Karpas-422 (cell line): ENCODE data around the gene SCAANT1. TPM values are rescaled to one million over a fixed set of nuclear protein-coding genes. Genes with fewer than 3 reads are reported as not detected.

Experiments used
- DNase-seq: peaks from one replicate; pipeline ENCODE4 v3.0.0-alpha.2; 2015
- H2AFZ ChIP-seq: fragments of 200-600 bp; sonication (generic); 2 replicates; pipeline ENCODE4 v1.6.1; 2014; ENCODE audit warnings: antibody characterized with exemption, low read length, mixed read lengths
- H3K27ac ChIP-seq: fragments of 200-600 bp; sonication (generic); 2 replicates; pipeline ENCODE4 v1.5.1; 2014; ENCODE audit warnings: mild to moderate bottlenecking, low read length, moderate library complexity
- H3K27me3 ChIP-seq: fragments of 200-600 bp; sonication (generic); 2 replicates; pipeline ENCODE4 v1.6.1; 2014; ENCODE audit warnings: low read length, mixed read lengths
- H3K36me3 ChIP-seq: fragments of 200-600 bp; sonication (generic); 2 replicates; pipeline ENCODE4 v1.6.1; 2014; ENCODE audit warnings: low read length, mixed read lengths; ENCODE audit not compliant: insufficient read depth
- H3K4me1 ChIP-seq: fragments of 200-600 bp; sonication (generic); 2 replicates; pipeline ENCODE4 v1.6.1; 2014; ENCODE audit warnings: mild to moderate bottlenecking, low read length, mixed read lengths
- H3K4me2 ChIP-seq: fragments of 200-600 bp; sonication (generic); 2 replicates; pipeline ENCODE4 v1.6.1; 2014; ENCODE audit warnings: low read length, low read depth, mild to moderate bottlenecking; ENCODE audit not compliant: poor library complexity, severe bottlenecking
- H3K4me3 ChIP-seq: fragments of 200-600 bp; sonication (generic); 2 replicates; pipeline ENCODE4 v1.5.1; 2014; ENCODE audit warnings: mild to moderate bottlenecking, antibody characterized with exemption, low read length, mixed read lengths
- H3K79me2 ChIP-seq: fragments of 200-600 bp; sonication (generic); 2 replicates; pipeline ENCODE4 v1.6.1; 2014; ENCODE audit warnings: mild to moderate bottlenecking, low read length, mixed read lengths
- H3K9ac ChIP-seq: fragments of 200-600 bp; sonication (generic); 2 replicates; pipeline ENCODE4 v1.6.0; 2014; ENCODE audit warnings: low read length
- H3K9me2 ChIP-seq: fragments of 200-600 bp; sonication (generic), shearing (Covaris generic); replicated peaks from 2 replicates; pipeline ENCODE4 v1.6.0; 2014; ENCODE audit warnings: mild to moderate bottlenecking, low read length, moderate library complexity; ENCODE audit not compliant: insufficient read depth
- H3K9me3 ChIP-seq: fragments of 300-700, 200-600 bp; sonication (generic); 2 replicates; pipeline ENCODE4 v1.6.1; 2014; ENCODE audit warnings: low read length, mixed read lengths
- H4K20me1 ChIP-seq: fragments of 200-600 bp; sonication (generic); 2 replicates; pipeline ENCODE4 v1.6.1; 2014; ENCODE audit warnings: mild to moderate bottlenecking, antibody characterized with exemption, low read length, low read depth; ENCODE audit not compliant: insufficient read depth
- total RNA-seq: library from RNA; depleted of rRNA; stranded (reverse); fragments of >200 nt; shearing (Covaris generic); gene quantifications from 2 replicates; pipeline ENCODE4 v1.2.3, GENCODE V29; 2014; ENCODE audit warnings: low replicate concordance

The SCAANT1 gene
- total RNA-seq, 1 experiment from 2014 or later, result not detected

DNA sequence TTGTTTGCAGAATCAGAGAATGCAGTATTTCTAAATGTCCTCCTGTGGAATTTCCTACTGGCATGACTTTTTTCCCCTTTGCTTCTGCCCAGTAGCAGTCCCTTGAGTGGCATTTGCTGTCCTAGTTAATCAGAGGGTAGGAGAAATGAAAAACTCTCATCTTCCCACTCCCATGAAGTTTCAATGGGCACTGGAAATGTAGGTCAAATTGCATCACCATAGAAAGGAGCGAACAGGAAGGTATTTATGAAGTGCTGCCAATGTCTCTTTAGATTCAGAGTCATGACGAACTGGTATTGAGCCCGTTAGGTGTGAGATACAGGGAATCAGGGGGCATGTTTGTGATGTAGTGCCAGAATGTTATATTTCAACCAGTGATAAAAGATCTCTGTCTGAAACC is 25.3 kb downstream of the SCAANT1 start:
- peaks cover 97% of the 10 kb centered on the region for H3K79me2 ChIP-seq
- H3K4me1 ChIP-seq, result peaks cover 19% of the 10 kb centered on the region
- 0 out of 2 replicates have a peak, but pooled peaks cover 7% of the 10 kb centered on the region for H4K20me1 ChIP-seq
- H2AFZ ChIP-seq, result no peak overlapping the region
- H3K36me3 ChIP-seq, result no peaks in the 10 kb centered on the region
- DNase-seq, result no peak
- no peak overlapping the region for H3K4me3 ChIP-seq
- no peak overlapping the region for H3K9ac ChIP-seq
- H3K27me3 ChIP-seq, result no peaks in the 10 kb centered on the region
- no peak overlapping the region for H3K27ac ChIP-seq
- no peaks in the 10 kb centered on the region for H3K9me3 ChIP-seq
- no peak overlapping the region for H3K4me2 ChIP-seq
- no peaks in the 10 kb centered on the region for H3K9me2 ChIP-seq

DNA sequence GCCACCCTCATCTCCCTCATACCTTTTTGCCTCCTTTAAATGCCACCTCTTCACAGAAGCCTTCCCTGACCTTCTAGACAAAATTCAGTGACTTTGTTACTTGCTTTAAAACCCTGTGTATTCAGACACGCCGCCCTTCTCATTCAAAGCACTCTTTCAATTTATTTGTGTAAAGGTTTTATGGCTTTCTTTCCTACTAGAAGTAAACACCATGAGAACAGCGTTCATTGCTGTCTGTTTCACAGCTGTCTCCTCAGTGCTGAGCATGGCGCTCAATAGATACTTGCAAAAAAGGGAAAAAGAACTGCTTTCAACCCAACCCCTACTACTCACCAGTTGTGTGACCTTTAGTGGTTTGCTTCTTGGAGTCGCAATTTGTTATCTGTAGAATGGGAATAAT is 31.5 kb downstream of the SCAANT1 start:
- H3K36me3 ChIP-seq, result no peaks in the 10 kb centered on the region
- H3K4me3 ChIP-seq, result no peak overlapping the region
- no peak overlapping the region for H3K27ac ChIP-seq
- H3K9ac ChIP-seq, result no peak overlapping the region
- no peaks in the 10 kb centered on the region for H3K9me3 ChIP-seq
- H3K4me1 ChIP-seq, result peaks cover 38% of the 10 kb centered on the region
- no peaks in the 10 kb centered on the region for H3K9me2 ChIP-seq
- H4K20me1 ChIP-seq, result peaks cover 19% of the 10 kb centered on the region
- peaks cover 100% of the 10 kb centered on the region for H3K79me2 ChIP-seq
- H3K4me2 ChIP-seq, result no peak overlapping the region
- DNase-seq, result no peak
- H2AFZ ChIP-seq, result no peak overlapping the region
- no peaks in the 10 kb centered on the region for H3K27me3 ChIP-seq

DNA sequence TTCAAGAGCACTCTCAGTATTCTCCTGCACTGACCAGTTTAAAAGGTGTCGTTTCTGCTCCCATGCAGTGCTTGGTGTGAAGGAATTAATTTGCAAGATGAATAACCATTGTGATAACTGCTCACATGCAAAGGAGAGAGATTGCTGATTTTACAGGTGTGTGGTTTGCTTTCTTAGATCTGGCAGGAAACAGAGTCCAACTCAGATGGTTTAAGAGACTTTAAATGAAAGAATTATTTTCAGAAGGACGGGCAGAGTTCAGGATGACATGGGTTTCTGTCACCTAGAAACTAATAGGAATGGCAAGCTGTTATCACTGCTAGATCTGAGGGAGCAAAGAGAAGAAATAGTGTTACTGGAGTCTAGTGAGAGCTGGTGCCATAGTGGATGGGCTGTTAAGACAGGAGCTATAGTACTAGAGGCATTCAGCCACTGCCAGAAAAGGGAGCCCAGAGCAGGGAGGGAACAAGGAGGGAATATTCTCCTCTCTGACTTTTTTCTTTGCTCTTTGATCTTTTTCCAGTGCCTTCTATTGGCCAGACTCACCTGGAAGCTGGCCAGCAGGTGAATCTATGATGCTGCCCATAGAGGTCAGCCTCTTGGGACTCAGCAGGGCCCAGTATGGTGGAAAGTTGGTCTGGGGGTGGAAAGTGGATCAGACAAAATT is 33.7 kb downstream of the SCAANT1 start:
- Histone ChIP-seq H3K4me1 (peaks cover 47% of the 10 kb centered on the region), H4K20me1 (peaks cover 19% of the 10 kb centered on the region), H3K27me3 (no peaks in the 10 kb centered on the region), H3K79me2 (peaks cover 100% of the 10 kb centered on the region), H3K9me3 (no peaks in the 10 kb centered on the region), H3K4me3 (no peak overlapping the region), H3K9ac (no peak overlapping the region), H3K9me2 (no peaks in the 10 kb centered on the region), H3K4me2 (peak overlapping the region; percentile 55), H2AFZ (no peak overlapping the region), H3K27ac (peak overlapping the region; percentile 73), H3K36me3 (no peaks in the 10 kb centered on the region)
- DNase-seq, result no peak

DNA sequence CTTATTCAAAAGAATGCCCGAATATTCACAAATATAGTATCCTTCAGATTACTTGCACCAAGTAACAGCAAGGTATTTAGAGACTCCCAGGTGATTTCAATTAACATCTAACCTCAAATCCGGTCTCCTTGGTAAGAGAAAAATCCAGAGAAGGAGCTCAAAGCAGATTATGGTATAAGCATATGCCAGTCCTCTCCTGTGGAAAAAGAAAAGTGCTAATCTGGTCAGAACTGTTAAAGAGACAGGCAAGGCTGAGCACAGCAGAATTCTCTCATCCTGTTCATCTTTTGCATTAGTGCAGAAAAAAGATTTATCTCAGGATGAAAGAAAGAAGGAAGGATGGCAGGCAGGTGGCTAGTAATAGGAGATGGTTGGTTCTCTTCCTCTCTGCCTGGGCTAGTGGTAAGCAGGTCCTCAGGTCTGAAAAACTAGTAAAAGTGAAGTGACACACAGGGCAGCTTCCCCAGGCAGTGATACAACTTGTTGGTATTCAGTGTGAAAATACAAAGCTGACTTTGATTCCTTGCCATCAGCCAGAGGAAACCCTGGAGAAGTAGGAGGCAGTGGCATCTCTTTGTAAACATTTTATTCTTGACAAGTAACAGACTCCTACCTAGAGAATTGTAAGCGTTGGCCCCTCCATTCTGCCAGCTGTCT is 34.3 kb downstream of the SCAANT1 start:
- H4K20me1 ChIP-seq, result peaks cover 15% of the 10 kb centered on the region
- H3K9me3 ChIP-seq, result no peaks in the 10 kb centered on the region
- H3K4me1 ChIP-seq, result peaks cover 47% of the 10 kb centered on the region
- H3K36me3 ChIP-seq, result no peaks in the 10 kb centered on the region
- H2AFZ ChIP-seq, result no peak overlapping the region
- H3K79me2 ChIP-seq, result peaks cover 100% of the 10 kb centered on the region
- DNase-seq, result no peak
- H3K9ac ChIP-seq, result 0 out of 2 replicates have a peak overlapping the region, but pooled peaks have one; percentile 3
- no peaks in the 10 kb centered on the region for H3K9me2 ChIP-seq
- peak overlapping the region; percentile 73 for H3K27ac ChIP-seq
- H3K27me3 ChIP-seq, result no peaks in the 10 kb centered on the region
- H3K4me2 ChIP-seq, result peak overlapping the region; percentile 55
- no peak overlapping the region for H3K4me3 ChIP-seq

DNA sequence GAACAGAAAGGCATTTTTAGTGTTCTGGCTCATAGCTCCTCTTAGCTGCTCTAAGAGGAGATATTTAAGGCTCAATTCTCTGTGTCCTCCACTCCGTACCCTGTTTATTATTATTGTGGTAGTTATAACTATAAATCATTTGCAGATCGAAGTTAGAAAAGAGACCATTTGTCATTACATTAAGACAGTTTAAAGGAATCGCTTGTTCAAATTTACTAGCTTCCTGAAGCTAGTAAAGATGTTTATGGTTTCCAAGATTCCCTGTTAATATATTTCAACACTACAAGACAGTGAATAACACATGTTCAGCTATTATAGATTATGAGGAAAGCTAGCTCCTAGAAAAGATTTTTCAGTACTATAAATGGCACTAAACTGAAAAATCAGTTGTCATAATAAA is 35.9 kb downstream of the SCAANT1 start:
- no peaks in the 10 kb centered on the region for H3K9me2 ChIP-seq
- H2AFZ ChIP-seq, result no peak overlapping the region
- H3K4me2 ChIP-seq, result peak overlapping the region; percentile 55
- H4K20me1 ChIP-seq, result peaks cover 15% of the 10 kb centered on the region
- H3K27ac ChIP-seq, result peak overlapping the region; percentile 25; the same call in 1 of the 2 replicates
- peaks cover 7% of the 10 kb centered on the region; the same call in 1 of the 2 replicates for H3K36me3 ChIP-seq
- H3K79me2 ChIP-seq, result peaks cover 99% of the 10 kb centered on the region
- no peak for DNase-seq
- no peaks in the 10 kb centered on the region for H3K27me3 ChIP-seq
- no peak overlapping the region for H3K4me3 ChIP-seq
- no peaks in the 10 kb centered on the region for H3K9me3 ChIP-seq
- H3K9ac ChIP-seq, result no peak overlapping the region
- H3K4me1 ChIP-seq, result peaks cover 57% of the 10 kb centered on the region

DNA sequence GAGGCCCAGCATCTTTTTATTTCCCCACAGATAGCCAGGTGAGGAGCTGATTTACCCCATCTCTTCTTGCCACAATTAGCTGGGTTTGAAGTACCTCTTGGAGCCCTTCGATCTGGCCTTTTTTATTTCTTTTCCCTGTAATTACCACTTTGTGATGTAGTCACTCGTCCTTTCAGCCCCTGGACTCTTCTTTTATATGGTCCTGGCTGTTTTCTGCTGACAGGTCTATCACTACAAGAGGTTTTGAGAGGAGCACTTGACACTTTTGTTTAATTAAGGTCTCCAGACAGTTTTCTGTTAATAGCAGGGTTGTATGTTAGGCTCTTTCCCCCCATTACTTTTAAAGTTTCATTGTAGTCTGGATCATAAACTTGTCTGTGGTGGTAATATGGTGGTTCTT is 36.7 kb downstream of the SCAANT1 start:
- no peak overlapping the region for H3K4me3 ChIP-seq
- peaks cover 65% of the 10 kb centered on the region for H3K4me1 ChIP-seq
- no peaks in the 10 kb centered on the region for H3K9me3 ChIP-seq
- no peaks in the 10 kb centered on the region for H3K9me2 ChIP-seq
- H3K79me2 ChIP-seq, result peaks cover 99% of the 10 kb centered on the region
- H3K27me3 ChIP-seq, result no peaks in the 10 kb centered on the region
- peaks cover 8% of the 10 kb centered on the region; the same call in 1 of the 2 replicates for H3K36me3 ChIP-seq
- no peak overlapping the region for H2AFZ ChIP-seq
- DNase-seq, result no peak
- peaks cover 15% of the 10 kb centered on the region for H4K20me1 ChIP-seq
- peak overlapping the region; percentile 55 for H3K4me2 ChIP-seq
- H3K9ac ChIP-seq, result no peak overlapping the region
- peak overlapping the region; percentile 25; the same call in 1 of the 2 replicates for H3K27ac ChIP-seq

DNA sequence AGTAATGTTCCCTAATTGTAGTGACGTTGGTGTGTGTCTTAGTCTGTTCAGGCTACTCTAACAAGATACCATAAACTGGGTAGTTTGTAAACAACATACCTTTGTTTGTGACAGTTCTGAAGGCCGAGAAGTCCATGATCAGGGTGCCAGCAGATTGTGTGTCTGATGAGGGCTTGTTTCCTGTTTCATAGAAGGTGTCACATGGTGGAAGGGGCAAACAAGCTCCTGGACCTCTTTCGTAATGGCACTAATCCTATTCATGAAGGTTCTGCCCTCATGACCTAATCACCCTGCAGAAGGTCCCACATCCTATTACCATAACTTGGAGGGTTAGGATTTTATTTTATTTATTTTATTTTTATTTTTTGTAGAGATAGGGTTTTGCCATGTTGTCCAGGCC is 37.4 kb downstream of the SCAANT1 start:
- no peaks in the 10 kb centered on the region for H3K9me3 ChIP-seq
- H3K27me3 ChIP-seq, result no peaks in the 10 kb centered on the region
- H4K20me1 ChIP-seq, result peaks cover 15% of the 10 kb centered on the region
- peaks cover 72% of the 10 kb centered on the region for H3K4me1 ChIP-seq
- no peak for DNase-seq
- H3K27ac ChIP-seq, result no peak overlapping the region
- no peak overlapping the region for H3K4me2 ChIP-seq
- H2AFZ ChIP-seq, result no peak overlapping the region
- H3K9ac ChIP-seq, result no peak overlapping the region
- H3K36me3 ChIP-seq, result peaks cover 8% of the 10 kb centered on the region; the same call in 1 of the 2 replicates
- peaks cover 99% of the 10 kb centered on the region for H3K79me2 ChIP-seq
- H3K4me3 ChIP-seq, result no peak overlapping the region
- H3K9me2 ChIP-seq, result no peaks in the 10 kb centered on the region

DNA sequence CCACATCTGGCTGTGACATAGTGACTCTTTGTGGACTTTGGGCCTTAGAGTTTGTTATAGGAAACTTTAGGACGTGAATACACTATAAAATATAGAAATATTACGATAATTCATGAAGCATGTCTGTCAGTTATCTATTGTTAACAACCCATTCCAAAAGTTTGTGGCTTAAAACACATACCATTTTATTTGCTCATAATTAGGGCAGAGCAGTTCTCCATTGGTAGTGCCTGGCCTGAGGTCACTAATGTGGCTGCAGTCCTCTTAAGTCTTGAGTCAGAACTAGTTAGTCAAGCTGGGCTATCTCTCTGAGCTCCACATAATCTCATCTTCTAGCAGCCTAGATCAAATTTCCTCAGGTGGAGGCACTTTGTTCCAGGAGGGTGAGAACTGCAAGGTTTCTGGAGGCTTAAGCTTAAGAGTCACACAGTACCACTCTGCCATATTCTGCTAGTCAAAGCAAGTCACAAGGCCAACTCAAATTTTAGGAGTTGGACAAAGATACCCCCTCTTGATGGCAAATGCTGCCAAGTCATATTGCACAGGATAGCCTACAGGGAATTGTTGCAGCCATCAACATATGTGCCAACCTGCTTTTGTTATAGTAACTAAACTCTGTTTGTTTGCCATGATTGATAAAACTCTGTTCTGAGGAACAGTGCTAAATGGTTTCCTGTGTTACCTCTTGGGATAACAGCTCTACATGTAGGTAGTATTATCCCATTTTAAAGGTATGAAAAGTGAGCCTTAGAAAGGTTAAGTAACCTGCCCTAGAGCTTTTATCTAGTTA is 39.9 kb downstream of the SCAANT1 start:
- Histone ChIP-seq H3K27me3 (no peaks in the 10 kb centered on the region), H3K9ac (no peak overlapping the region), H3K27ac (no peak overlapping the region), H3K4me3 (no peak overlapping the region), H3K4me2 (no peak overlapping the region), H3K36me3 (peaks cover 14% of the 10 kb centered on the region; the same call in 1 of the 2 replicates), H3K9me3 (no peaks in the 10 kb centered on the region), H2AFZ (no peak overlapping the region), H3K79me2 (peaks cover 99% of the 10 kb centered on the region), H3K9me2 (no peaks in the 10 kb centered on the region), H3K4me1 (peaks cover 76% of the 10 kb centered on the region), H4K20me1 (peaks cover 4% of the 10 kb centered on the region)
- DNase-seq, result no peak
